GM12873 (cell line): ENCODE results near the gene ASB15.

Experiments
- TF ChIP-seq, protein P1 (sequence below): IDR thresholded peaks from 2 replicates; pipeline ENCODE4 v1.5.1; 2012; ENCODE audit warnings: low read depth, mild to moderate bottlenecking, moderate library complexity, low read length, control low read depth; ENCODE audit not compliant: insufficient read depth; ENCODE audit errors: missing control alignments

The ASB15 gene

GRCh38 chr7:123677061-123677715 lies 75.6 kb downstream of the ASB15 start:
- TF ChIP-seq, protein P1, sequence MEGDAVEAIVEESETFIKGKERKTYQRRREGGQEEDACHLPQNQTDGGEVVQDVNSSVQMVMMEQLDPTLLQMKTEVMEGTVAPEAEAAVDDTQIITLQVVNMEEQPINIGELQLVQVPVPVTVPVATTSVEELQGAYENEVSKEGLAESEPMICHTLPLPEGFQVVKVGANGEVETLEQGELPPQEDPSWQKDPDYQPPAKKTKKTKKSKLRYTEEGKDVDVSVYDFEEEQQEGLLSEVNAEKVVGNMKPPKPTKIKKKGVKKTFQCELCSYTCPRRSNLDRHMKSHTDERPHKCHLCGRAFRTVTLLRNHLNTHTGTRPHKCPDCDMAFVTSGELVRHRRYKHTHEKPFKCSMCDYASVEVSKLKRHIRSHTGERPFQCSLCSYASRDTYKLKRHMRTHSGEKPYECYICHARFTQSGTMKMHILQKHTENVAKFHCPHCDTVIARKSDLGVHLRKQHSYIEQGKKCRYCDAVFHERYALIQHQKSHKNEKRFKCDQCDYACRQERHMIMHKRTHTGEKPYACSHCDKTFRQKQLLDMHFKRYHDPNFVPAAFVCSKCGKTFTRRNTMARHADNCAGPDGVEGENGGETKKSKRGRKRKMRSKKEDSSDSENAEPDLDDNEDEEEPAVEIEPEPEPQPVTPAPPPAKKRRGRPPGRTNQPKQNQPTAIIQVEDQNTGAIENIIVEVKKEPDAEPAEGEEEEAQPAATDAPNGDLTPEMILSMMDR, result no peak

DNA sequence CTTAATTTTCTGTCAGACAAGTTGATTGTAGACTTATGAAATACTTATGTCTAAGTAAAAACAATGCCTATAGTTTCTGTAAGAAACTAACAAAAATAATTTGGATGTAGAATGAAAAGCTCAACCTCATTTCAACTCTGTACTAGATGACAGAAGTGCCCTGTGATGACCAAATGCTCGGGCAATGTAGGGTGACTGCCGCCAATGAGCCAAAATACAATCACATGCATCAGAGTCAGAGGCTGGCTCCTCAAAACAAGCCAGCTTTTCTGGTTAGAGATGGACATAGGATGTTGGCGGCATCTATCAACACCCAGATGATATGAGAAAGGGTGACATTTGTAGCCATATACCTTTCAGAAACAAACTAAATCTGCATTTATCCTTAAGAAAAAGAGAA lies 78.0 kb downstream of the ASB15 start:
- TF ChIP-seq, protein P1, result no peak

GRCh38 chr7:123680580-123680979 lies 79.0 kb downstream of the ASB15 start:
- TF ChIP-seq, protein P1, result no peak

DNA sequence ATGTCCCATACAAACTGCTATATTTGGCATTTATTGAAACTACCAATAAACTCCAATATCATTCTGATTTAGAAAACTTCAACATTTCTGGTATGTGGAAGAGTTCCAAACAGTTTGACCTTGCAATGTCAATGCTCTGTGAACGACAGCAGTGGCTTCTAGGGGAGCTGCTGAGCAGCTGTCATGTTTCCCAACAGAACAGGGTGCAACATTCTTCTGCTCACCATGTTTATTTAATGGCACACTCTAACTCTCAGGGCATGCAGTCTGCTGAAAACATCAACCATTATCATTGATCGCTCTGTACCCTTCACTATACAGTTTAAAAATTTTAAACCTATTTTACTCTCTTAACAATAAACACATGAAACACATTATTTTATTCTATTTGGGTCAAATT lies 79.9 kb downstream of the ASB15 start:
- TF ChIP-seq, protein P1, result no peak

DNA sequence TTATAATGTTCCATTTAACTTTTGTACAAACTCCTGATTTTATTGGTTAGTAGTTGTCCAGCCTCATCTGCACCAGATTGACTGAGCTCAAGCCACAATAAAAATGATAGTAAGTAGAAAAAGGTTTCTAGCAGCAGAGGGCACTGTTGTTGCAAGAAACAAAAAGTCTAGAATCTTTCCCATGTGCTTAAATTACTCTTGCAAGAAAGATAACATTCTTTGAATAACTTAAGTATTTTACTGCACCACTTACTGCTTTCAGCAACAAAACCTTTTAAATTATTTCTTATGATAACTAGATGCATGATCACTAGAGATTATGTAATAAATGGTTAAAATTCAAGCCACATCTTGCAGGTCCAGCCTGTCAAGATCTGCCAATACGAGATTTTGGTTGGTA lies 81.1 kb downstream of the ASB15 start:
- TF ChIP-seq, protein P1, result peak; percentile 47

DNA sequence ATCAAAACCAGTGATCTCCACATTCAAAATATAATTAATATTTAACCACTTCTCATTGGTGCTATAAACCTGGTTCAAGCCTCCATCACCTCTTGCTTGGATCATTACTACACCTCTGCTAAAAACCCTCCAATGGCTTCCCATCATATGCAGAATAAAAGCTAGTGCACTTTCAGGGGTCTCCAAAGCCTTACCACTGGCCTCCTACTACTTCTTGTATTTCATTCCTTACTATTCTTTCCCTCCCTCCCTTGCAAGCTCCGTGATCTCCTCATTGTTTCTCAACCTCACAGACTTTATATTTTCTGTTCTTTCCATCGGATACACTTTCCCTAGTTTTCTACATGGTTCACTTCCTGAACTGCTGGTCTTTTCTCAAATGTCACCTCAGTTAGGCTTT lies 85.5 kb downstream of the ASB15 start:
- TF ChIP-seq, protein P1, result no peak

DNA sequence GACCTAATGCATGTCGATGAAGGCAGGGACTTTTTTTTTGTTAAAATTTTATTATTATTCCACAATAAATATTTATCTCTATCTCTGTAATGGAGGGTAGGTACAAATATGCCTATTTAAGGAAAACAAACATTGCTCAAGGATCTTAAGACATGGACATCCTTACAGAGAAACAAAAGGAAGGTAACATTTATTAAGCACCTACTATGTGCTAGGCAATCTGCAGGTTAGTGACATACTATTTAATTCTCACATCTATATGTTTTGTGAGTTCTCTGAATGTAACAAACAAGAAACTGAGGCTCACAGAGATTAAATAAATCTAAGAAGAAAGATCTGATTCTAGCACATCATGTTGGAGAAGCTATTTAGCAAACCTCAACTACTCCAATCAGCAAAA lies 86.1 kb downstream of the ASB15 start:
- TF ChIP-seq, protein P1, result no peak
